Stimulated activated CD8-positive, alpha-beta memory T cell treated with anti-CD3 and anti-CD28 coated beads, Interleukin-2, amount 100 ng/mL, for 1 hour (primary cell): ENCODE results near the gene SLAIN1.
"Not testable (repeated sequence)": the region's sequence is repeated elsewhere in the genome, so short reads cannot be mapped to it uniquely, and the experiment has no call there.

Source experiments
- DNase-seq, 2 donors: peaks; one replicate each; pipeline ENCODE4 v3.0.0-alpha.2; 2020; ENCODE audit warnings: low read depth in 2 of 2

SLAIN1 gene

DNA sequence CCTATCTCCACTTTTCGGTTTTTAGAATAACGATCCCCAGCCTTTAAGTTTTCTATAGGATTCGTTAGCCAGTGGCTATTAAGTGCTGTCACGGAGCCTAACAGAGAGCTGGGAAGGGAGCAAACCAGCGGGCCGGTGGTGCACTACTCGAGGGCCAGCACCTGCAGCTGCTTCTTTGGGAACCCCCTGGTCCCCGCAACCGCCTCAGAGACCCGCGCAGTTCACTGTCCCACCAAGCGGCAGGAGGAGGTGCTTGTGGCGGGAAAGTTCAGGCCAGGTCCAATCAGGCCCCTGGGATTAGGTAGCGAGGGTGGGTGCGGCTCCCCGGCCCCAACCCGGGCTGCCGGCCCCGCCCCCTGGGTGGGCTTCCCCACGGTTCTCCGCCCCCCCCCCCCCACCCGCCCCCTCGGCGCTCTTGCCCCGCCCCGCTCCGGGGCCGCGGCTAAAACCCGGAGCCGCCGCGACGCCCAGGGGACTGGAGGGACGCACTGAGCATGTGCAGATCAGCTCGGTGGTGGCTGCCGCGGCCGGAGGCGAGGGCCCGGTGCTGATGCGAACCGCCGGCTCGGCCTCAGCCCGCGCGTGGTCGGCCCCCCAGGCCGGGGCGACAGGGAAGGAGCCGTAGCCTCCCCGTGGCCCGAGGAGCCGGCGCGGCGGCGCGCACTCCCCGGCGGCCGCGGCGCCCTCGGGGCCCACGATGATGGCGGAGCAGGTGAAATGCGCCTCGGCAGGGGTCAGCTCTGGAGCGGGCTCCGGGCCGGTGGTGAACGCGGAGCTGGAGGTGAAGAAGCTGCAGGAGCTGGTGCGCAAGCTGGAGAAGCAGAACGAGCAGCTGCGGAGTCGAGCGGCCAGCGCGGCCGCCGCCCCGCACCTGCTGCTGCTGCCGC, at the start of gene SLAIN1:
SLAIN1 (plus strand) TSS at position 471 of the 887 bp plus-strand sequence; CDS start at position 698, 227 bp downstream.
- peak; percentile 65 to 73 for DNase-seq

DNA sequence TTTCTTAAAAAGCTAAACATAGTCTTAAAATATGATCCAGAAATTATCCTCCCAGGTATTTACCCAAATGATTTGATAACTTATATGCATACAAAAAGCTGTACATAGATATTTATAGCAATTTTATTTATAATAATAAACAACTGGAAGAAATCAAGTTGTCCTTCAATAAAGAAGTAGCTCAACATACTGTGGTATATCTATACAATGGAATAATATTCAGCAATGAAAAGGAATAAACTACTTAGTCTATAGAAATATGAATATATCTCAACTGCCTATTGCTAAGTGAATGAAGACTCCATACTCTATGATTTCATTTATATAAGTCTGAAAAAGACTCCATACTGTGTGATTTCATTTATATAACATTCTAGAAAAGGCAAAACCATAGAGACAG, 47.1 kb upstream of the SLAIN1 start:
- no peak for DNase-seq

DNA sequence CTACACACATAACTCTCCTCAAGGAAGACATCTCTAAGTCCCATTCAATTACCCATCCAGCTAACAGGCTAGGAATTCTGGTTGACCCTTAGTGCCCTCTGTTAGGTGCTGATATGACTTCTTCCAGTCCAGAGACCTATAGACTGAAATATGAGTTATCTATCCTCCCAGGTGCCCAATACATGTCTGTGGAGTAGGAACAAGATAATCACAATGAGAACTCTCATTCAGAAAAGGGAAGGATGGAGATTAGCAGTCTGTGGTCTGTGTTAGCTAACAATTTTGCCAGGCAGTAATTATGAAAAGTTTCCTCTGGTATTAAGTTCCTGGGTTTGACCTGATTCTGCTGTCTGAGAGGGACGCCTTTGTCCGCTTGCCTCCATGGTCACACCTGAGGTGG, 44.2 kb upstream of the SLAIN1 start:
- DNase-seq = no peak

DNA sequence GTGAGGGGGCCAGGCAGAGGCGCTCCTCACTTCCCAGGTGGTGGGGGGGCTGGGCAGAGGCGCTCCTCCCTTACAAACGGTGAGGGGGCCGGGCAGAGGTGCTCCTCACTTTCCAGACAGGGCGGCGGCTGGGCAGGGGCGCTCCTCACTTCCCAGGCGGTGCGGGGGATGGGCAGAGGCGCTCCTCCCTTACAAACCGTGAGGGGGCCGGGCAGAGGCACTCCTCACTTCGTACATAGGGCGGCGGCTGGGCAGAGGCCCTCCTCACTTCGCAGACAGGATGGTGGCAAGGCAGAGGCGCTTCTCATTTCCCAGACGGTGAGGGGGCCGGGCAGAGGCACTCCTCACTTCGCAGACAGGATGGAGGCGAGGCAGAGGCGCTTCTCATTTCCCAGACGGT, 37.5 kb upstream of the SLAIN1 start:
- not testable (repeated sequence) for DNase-seq

DNA sequence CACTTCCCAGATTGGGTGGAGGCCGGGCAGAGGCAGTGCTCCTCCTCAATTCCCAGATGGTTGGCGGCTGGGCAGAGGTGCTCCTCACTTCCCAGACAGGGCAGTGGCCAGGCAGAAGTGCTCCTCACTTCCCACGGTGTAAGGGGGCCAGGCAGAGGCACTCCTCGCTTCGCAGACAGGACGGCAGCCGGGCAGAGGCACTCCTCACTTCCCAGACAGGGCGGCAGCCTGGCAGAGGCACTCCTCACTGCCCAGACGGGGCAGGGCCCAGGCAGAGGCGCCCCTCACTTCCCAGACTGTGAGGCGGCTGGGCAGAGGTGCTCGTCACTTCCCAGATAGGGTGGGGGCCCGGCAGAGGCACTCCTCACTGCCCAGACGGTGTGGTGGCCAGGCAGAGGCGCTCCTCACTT, 36.6 kb upstream of the SLAIN1 start:
- DNase-seq = no peak

DNA sequence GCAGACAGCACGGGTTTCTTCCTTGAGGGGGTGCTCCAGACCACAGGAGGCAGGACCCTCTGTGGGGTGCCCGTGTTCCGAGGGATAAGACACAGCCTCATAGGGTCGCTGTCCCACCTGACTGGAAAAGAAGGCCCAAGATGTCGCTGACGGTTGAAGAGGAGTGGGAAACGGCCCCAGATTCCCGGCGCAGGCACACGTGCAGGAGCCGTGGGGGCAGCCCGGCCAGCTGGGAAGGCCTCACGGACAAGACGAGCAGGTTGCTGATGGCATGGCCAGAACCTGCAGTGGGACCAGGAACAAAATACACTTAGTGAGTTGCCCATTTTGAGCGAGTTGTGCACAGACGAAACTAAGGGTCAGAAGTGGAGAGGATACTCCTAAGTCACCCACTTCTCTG, 35.2 kb upstream of the SLAIN1 start:
- DNase-seq = not testable (repeated sequence)

DNA sequence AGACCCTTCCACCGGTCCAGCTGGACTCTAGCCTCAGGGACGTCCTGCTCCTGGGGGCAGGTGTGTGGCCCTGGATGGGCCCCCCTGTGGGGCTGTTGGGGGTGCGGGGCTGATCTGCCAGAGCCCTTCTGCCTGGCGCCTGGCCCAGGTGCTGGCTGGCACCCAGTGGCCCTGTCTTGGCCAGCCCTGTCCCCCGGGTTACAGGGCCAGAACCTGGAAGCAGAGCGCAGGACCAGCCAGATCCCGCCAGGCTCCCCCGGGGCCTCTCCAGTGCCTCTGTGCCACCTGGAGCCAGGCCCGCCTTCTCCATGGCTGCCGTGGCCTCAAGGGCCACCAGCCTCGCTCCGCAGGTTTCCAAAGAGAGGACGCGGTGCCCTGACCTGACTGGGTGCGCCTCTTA, 34.7 kb upstream of the SLAIN1 start:
- not testable (repeated sequence) for DNase-seq

DNA sequence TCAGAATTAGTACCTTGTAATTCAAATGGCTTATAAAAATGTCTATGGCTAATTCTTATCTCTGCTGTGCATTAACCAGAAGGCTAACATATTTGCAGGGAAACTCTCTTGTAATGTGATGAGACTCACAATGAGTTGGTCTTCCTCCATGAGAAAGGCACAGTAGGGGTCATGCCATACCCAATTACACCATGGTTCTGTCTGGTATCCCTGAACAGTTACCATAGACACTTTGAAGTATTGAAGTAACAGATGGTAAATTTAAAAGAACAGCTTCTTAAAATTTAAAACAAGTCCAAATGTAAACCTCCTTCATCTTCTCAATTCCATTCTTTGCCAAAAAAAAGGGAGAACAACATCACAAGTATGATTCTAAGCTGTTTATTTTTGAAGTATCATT, 22.6 kb upstream of the SLAIN1 start:
- DNase-seq = no peak

DNA sequence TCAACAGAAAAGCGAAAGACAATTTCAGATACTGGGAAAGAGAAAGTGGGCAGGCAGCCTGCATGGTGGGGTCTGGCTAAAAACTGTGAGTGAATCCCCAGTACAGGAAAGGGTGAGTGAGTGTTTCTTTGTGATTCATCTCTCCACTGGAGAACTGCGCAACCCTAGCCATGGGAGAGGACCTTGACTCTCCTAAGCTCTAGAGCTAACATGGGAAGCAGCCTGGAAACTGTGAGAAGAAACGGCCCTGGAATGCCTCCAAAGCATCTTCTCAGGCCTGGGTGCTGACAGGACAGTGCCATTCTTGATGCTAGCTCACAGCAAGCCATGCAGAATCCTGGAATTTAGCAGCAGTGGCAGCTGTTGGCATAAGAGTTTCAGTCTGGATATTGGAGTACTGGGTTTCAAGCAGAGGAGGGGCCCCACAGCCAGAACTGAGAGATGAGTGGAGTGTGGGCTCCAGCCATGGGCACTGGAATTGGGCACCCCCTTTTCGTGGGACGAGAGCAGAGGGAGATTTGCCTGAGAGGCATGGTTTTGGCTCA, 18.7 kb upstream of the SLAIN1 start:
- no peak for DNase-seq

DNA sequence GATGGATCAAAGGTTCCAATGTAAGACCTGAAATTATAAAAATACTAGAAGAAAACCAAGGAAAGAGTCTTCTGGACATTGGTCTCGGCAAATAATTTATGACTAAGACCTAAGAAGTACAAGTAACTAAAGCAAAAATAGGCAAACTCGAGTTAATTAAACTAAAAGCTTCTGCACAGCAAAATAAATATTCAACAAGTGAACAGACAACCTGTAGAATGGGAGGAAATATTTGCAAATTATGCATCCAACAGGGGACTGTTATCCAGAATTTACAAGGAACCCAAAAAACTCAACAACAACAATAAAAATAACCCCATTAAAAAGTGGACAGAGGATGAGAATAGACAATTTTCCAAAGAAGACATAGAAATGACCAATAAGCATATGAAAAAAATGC, 9.7 kb upstream of the SLAIN1 start:
- DNase-seq = no peak

DNA sequence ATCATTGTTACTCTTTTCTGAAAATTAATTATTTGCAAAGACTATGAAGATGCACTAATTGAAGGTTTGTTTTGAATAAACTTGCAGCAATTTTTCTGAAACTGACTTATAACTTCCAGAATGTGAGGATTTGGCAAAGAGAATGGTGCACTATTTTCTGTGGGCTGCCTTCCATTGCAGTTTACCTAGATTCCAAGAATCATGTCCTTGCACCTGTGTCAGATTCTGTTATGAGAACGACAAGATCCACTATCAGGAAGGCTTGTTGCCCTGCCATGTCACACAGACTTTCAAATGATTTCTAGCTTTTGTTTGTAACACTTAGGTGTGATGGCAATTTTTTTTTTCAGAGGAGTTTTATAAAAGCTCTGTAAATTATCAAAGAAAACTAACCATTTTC, 5.6 kb upstream of the SLAIN1 start:
- no peak for DNase-seq

DNA sequence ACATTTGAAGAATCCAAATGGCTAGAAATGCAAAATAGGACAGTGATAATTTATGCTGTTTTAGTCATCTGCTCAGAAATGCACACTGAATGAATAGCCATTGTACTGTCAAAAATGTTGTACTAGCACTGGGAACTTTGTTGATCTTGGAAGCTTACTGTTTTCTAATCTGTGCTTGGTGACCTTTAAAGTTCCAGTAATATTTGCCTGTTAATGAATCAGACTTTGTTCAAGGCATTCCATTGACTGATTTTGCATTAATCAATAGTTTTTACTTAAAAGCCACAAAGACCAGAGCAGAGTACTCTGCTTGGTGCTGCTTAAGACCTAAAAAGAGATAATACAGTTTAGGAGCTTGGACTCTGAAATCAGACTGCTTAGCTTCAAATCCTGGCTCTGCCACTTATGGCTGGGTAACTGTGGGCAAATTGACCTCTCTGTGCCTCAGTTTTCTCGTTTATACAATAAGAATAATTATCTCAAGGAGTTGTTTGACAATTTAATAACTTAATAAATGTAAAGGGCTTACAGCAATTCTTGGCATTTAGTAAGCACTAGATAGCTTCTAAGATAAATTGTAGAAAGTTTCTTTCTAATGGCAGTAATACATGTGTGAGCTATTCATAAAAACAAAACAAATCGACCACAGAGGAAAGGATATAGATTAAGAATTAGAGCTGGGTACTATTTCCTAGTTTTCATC, 4.6 kb upstream of the SLAIN1 start:
- DNase-seq = no peak

DNA sequence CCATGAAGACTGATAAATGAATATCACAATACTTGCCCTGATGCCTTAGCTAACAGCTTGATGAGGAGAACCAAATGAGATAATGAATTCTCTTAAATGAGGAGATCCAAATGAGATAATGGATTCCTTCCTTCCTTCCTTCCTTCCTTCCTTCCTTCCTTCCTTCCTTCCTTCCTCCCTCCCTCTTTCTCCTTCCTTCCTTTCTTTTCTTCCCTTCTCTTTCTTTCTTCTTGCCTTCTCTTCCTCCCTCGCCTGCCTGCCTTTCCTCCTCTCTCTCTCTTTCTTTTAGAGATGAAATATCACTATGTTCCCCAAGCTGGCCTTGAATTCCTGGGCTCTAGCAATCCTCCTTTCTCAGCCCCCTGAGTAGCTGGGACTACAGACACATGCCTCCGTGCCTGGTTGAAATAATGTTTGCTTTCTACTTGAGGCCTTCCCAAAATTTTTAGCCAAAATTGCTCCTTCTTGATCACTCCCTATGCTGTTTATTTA, 4.0 kb upstream of the SLAIN1 start:
- no peak for DNase-seq

DNA sequence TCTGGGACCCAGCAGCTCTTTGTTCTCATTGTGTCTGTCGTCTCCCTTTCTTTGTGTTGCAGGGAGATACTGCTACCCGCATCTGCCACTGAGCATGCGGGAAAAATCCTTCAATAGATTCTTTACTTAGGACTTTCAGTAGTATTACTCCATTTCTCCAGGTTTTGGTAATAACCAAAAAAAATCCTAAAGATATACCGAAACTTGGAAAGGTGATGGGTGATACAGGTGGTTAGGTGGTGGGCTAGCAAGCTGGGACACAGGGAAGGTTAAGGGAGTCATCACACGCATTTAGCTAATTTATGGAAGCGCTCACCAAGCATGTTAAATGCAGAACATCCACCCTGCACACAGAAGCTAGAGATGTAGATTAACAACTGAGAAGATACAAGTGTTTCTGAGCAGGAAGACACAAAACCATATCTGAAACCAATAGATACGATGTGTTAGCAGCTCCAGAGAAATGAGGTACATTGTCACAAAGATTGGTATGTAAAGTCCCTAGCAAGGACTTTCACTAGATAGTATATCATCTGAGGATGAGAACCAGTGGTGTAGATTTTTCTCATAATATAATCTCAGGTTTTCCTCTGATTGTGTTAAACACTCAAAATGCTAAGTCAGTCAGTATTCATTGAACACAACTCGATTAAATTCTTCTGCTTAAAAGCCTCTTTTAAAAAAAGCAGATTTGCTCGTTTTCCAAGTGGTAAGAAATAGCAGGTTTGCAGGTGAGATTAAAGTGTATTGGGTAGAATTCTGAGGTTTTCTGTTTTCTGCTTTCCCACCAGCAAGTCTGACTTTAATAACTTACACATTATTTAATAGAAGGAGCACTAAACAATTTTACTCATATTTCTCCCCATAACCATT, 1.2 kb upstream of the SLAIN1 start:
- DNase-seq = no peak

DNA sequence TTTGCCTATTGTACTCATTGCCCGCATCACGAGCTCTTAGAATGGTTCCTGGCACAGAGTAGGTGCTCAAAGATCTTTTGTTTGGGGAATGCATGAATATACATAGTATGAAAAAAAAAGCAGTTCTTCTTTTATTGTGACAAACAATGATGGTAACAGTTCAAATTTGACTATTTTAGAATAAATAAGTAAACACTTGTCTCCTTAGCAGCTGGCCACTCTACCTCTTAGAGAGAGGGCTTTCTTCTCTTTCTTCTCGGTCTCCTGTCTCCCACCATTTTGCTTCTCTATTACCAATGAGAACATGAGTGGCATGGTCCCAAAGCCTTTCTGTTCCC, 639 bp upstream of the SLAIN1 start:
- no peak for DNase-seq

DNA sequence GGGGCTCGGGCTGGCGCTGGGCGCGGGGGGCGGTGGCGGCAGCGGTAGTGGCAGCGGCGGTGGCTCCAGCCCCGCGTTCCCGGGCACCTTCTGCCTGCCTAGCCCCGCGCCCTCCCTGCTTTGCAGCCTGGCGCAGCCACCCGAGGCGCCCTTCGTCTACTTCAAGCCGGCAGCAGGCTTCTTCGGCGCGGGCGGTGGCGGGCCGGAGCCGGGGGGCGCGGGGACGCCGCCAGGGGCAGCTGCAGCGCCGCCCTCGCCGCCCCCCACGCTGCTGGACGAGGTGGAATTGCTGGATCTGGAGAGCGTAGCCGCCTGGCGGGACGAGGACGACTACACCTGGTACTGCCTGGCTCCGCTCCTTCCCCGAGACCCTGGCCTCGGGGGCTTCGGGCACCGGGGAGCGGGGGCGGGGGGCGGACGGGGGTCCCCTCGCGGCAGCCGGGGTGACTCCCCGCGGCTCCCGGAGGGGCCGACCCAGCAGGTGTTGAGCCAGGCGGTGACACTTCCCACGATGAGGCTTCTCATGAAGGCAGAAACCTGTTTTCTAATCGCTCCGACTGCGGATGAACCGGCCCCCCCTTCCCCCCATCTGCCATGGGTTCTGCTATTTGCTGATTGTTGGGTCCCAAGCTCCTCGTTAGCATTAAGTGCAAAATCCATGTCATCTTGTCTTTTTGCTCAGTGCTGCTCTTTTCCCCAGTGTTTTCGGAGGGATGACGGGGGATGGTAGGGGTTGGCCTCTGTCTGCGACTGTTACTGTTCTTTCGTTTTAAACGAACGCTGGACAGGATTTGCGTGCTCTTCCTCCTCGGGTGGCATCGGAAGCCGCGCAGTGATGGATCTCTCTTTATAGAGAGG, 943 bp downstream of the SLAIN1 start:
- peak in 1 of 2 donors; percentile 10 for DNase-seq

DNA sequence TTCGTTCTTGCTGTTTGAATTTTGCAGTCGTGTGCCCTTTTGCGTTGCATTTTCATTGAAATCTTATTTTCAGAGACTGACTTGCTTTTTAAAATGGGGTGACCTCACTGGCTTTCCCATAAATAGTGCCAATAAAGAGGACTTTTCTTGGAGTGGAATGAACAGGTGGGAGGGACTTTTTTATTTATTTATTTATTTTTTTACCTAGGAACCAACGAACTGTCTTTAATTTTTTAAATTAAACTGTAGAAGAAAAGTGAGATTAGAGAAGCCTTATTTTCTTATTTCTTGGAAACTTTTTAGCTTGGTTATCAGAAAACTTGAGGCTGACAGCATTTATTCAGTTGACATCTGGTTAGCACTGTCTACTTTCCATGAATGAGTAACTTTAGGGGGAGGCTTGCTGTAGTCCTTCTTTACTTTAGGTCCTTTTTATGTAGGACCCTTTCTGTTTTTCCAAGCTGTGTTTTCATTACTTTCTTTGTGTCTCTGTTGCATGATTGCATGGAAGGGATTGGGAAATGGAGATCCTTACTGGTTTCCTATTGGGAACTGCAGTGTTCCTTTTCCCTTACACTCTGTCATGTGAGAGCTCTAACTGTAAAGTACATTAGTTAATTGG, 1.7 kb downstream of the SLAIN1 start:
- no peak for DNase-seq

DNA sequence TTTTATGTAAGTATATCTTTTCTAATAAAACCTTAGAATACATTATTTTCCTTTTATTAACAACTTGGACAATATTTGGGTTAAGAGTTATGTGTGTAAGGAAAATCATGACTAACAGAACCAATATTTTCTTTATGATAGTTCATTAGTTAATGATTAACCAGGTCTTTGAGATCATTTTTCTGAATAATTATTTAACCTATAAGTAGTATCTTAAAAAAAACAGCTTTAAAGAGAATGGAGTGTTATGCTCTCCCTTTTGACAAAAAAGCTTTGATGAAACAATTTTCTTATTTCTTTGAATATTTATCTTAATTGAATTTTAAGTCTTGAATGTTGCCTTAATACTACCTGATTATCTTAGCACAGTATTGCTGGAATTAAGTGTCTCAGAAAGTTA, 3.8 kb downstream of the SLAIN1 start:
- DNase-seq = no peak

DNA sequence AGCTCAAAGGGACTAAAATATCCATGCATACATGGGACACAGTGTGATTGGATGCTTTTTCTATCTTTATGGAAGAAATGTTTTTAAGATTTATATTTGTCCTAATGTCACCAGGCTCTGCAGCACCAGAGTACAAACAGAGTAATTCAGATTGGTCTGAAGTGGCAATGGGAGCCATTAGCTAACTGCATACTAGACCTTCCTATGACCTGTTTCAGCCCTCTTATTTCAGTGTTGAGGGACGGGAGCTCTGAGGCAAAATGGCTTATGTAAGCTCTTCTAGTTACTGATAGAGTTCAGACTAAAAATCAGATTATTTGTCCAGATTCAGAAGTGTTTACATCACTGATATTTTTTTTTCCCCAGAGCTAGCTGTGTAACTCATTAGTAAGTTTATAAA, 4.9 kb downstream of the SLAIN1 start:
- DNase-seq = no peak

DNA sequence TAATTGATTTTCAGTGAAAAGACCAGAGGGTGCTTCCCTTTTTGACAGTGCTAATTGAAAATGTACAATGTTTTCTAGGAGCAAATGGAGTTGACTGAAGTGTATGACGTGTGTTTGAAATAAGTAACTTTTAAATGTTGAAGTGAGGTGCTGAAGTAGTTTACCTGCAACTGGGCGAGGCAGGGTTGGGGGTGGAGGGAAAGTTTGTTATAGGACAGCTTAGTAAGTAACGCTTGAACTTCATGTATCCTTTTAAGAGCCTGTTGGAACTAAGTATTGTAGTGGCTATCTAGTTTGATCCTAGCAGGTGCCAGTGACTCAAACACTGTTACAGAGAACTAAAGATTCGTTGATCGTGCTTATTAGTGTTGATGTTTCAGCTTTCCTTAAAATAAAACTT, 5.9 kb downstream of the SLAIN1 start:
- no peak for DNase-seq
